ENCODE measurements around the gene CAMTA1.

DNA sequence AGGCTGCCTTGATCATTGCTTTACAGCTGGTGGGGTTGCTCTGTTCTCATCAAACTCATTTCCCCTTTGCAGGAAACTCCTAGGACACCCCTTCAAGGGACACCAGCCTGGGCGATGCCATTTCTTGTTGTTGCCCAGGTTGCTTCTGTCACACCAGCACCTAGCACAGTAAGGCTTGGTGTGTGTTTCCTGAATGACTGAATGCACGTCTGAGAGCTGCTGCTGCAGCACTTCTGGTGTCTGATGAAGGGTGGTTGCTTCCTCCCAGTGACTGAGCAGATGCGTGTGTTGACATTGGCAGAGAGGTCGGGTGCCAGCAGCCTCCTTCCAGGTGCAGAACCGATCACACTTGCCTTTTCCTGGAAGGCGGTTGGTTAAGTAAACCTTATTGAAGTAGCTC is 477.4 kb downstream of the CAMTA1 start:
- TF ChIP-seq, protein P1, sequence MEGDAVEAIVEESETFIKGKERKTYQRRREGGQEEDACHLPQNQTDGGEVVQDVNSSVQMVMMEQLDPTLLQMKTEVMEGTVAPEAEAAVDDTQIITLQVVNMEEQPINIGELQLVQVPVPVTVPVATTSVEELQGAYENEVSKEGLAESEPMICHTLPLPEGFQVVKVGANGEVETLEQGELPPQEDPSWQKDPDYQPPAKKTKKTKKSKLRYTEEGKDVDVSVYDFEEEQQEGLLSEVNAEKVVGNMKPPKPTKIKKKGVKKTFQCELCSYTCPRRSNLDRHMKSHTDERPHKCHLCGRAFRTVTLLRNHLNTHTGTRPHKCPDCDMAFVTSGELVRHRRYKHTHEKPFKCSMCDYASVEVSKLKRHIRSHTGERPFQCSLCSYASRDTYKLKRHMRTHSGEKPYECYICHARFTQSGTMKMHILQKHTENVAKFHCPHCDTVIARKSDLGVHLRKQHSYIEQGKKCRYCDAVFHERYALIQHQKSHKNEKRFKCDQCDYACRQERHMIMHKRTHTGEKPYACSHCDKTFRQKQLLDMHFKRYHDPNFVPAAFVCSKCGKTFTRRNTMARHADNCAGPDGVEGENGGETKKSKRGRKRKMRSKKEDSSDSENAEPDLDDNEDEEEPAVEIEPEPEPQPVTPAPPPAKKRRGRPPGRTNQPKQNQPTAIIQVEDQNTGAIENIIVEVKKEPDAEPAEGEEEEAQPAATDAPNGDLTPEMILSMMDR (conservative IDR thresholded peaks at IDR 0.05; ENCODE audit: low read depth, low read length): no peak
- TF ChIP-seq EZH2 (IDR thresholded peaks at IDR 0.05; ENCODE audit: borderline replicate concordance, low read depth, low read length, poor library complexity, severe bottlenecking): no peak

Measured in A673 (cell line).